K562 (cell line): ENCODE results near the gene PDZRN4.

Source experiments
- ETV6 ChIP-seq, 3 experiments: fragments of 150-350 bp in 1 of 3; sonication (generic) in 1 of 3; formaldehyde crosslinking in 1 of 3; IDR thresholded peaks; 2 replicates each; pipeline versions ENCODE4 v1.6.1 to v1.8.0; 2014 to 2022; ENCODE audit warnings: borderline replicate concordance in 2 of 3, low read depth in 2 of 3, antibody characterized with exemption in 1 of 3, low read length in 1 of 3, mild to moderate bottlenecking in 1 of 3, missing genetic modification reagents in 1 of 3
- FOXM1 ChIP-seq, 2 experiments: fragments of 450-650 bp in 1 of 2; sonication (generic) in 1 of 2; formaldehyde crosslinking in 1 of 2; IDR thresholded peaks; 2 replicates each; pipeline versions ENCODE4 v1.6.1 to v1.9.0; 2017 to 2022; ENCODE audit warnings: low read depth in 2 of 2, mild to moderate bottlenecking in 2 of 2, missing genetic modification reagents in 1 of 2, moderate library complexity in 1 of 2
- RBM34 ChIP-seq: fragments of 200-400 bp; formaldehyde crosslinking; IDR thresholded peaks from 2 replicates; pipeline ENCODE4 v1.6.1; 2018; ENCODE audit warnings: low read length, borderline replicate concordance; ENCODE audit not compliant: insufficient read depth
- USF2 ChIP-seq: sonication (generic); formaldehyde crosslinking; IDR thresholded peaks from 2 replicates; pipeline ENCODE4 v1.5.0; 2020; ENCODE audit warnings: missing genetic modification reagents
- ZFX ChIP-seq: sonication (generic); formaldehyde crosslinking; IDR thresholded peaks from 2 replicates; pipeline ENCODE4 v1.8.0; 2022; ENCODE audit warnings: mild to moderate bottlenecking, missing genetic modification reagents, moderate library complexity
- TF ChIP-seq, protein P1 (sequence below): sonication (generic); formaldehyde crosslinking; IDR thresholded peaks from 2 replicates; pipeline ENCODE4 v1.8.1; 2023; ENCODE audit warnings: mild to moderate bottlenecking, missing genetic modification reagents, moderate library complexity

DNA sequence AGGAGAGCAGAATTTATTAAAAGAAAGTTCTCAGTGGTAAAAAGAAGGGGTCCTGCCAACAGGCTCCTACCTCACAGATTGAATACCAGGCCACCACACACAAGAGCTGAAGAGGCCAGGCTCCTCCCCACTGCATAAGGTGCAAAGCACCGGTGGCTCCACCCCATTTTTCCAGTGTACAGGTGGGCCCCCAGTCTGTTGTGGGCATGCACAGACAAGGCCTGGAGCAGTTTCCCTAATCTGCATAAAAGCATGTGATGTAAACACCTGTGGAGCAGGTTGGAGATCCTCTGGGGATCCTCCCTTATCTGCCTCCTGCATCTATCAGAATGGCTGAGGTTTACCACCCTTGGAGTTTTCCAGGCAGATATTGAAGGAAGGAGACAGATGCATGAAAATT lies 45.7 kb upstream of the PDZRN4 start:
- TF ChIP-seq RBM34, result no peak
- TF ChIP-seq ETV6 (IDR thresholded peaks at IDR 0.05; ENCODE audit: borderline replicate concordance in 1 of 2, low read depth in 2 of 2, low read length in 1 of 2), result no peak
- no peak for TF ChIP-seq ETV6 (CRISPR knock-in tag; IDR thresholded peaks at IDR 0.05; ENCODE audit: borderline replicate concordance)
- no peak for TF ChIP-seq ZFX (CRISPR knock-in tag)
- TF ChIP-seq, protein P1, sequence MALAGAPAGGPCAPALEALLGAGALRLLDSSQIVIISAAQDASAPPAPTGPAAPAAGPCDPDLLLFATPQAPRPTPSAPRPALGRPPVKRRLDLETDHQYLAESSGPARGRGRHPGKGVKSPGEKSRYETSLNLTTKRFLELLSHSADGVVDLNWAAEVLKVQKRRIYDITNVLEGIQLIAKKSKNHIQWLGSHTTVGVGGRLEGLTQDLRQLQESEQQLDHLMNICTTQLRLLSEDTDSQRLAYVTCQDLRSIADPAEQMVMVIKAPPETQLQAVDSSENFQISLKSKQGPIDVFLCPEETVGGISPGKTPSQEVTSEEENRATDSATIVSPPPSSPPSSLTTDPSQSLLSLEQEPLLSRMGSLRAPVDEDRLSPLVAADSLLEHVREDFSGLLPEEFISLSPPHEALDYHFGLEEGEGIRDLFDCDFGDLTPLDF (CRISPR knock-in tag), result no peak
- TF ChIP-seq FOXM1 (IDR thresholded peaks at IDR 0.05; ENCODE audit: low read depth), result no peak
- no peak for TF ChIP-seq FOXM1 (CRISPR knock-in tag; IDR thresholded peaks at IDR 0.05; ENCODE audit: low read depth)
- TF ChIP-seq USF2, result no peak
